Heart right ventricle (tissue), 16 donors: ENCODE results near the gene FITM2. TPM values are rescaled to one million over a fixed set of nuclear protein-coding genes. Genes with fewer than 3 reads are reported as not detected.
"Not testable (repeated sequence)": the region's sequence is repeated elsewhere in the genome, so short reads cannot be mapped to it uniquely, and the experiment has no call there.

Source experiments
- ATAC-seq, 8 donors: fragments of 200-7000 bp; cut with Tn5 transposase; one replicate each; pipeline ENCODE4 v1.9.1; 2020; ENCODE audit warnings: mild to moderate bottlenecking in 8 of 8, moderate library complexity in 8 of 8, moderate number of reproducible peaks in 1 of 8
- DNase-seq, 2 donors: peaks; one replicate each; pipeline ENCODE4 v3.0.0-alpha.2; 2020
- H3K27ac ChIP-seq, 10 donors: fragments of 200-600 bp; sonication (generic) in 2 of 10; one replicate each; pipeline versions ENCODE4 v1.5.0 to v1.8.0; 2020 to 2022; ENCODE audit warnings: mild to moderate bottlenecking in 3 of 10
- H3K27me3 ChIP-seq, 7 donors: fragments of 200-600 bp; one replicate each; pipeline ENCODE4 v1.8.0; 2021 to 2022; ENCODE audit warnings: mild to moderate bottlenecking in 2 of 7
- H3K36me3 ChIP-seq, 9 donors: fragments of 200-600 bp; sonication (generic) in 1 of 9; one replicate each; pipeline versions ENCODE4 v1.5.0 to v1.8.0; 2020 to 2022; ENCODE audit warnings: mild to moderate bottlenecking in 2 of 9
- H3K4me1 ChIP-seq, 9 donors: fragments of 200-600 bp; sonication (generic) in 1 of 9; one replicate each; pipeline versions ENCODE4 v1.5.0 to v1.8.0; 2020 to 2022; ENCODE audit warnings: mild to moderate bottlenecking in 4 of 9
- H3K4me3 ChIP-seq, 10 donors: fragments of 200-600 bp; sonication (generic) in 2 of 10; one replicate each; pipeline versions ENCODE4 v1.5.0 to v1.8.0; 2020 to 2022; ENCODE audit warnings: mild to moderate bottlenecking in 7 of 10, moderate library complexity in 2 of 10
- H3K9me3 ChIP-seq, 11 donors: fragments of 200-600 bp in 10 of 11; sonication (generic) in 2 of 11; one replicate each; pipeline versions ENCODE4 v1.5.0 to v1.8.0; 2013 to 2022; ENCODE audit warnings: mild to moderate bottlenecking in 2 of 11, control low read depth in 1 of 11, moderate library complexity in 1 of 11
- WGBS, 2 donors: extraction: QIAGEN DNeasy Blood & Tissue Kit; methylation state at CpG; one replicate each; pipeline ENCODE4 v1.1.7; 2013; ENCODE audit warnings: inconsistent platforms in 1 of 2; 5-methylcytosine and 5-hydroxymethylcytosine counted together
- intact Hi-C, 10 donors: fragments of 100-400 bp; cut with DNase I; formaldehyde crosslinking; loops; one replicate each; pipeline versions ENCODE4 v1.11.1 to v1.14.2; 2022
- polyA plus RNA-seq, 2 donors: library from polyadenylated mRNA; stranded (reverse); fragments of 200-250 nt; gene quantifications; one replicate each; pipeline ENCODE4 v1.2.3, GENCODE V29; 2013
- total RNA-seq, 10 donors: library from RNA; stranded (reverse); fragmentation: NEBNext Ultra II Directional in 3 of 10; extraction: Animal tissue kit (Norgen Biotek cat#: 25700) in 3 of 10; gene quantifications; one replicate each; pipeline versions ENCODE4 v1.2.1 to v1.2.4, GENCODE V29; 2021 to 2023
- TF ChIP-seq, protein P1 (sequence below), 9 donors: fragments of 200-600 bp; sonication (generic) in 2 of 9; IDR thresholded peaks; one replicate each; pipeline versions ENCODE4 v1.5.0 to v1.8.0; 2021 to 2022; ENCODE audit warnings: antibody characterized with exemption in 9 of 9, mild to moderate bottlenecking in 5 of 9, moderate library complexity in 1 of 9
- donor health status: Arrhythmogenic right ventricular cardiomyopathy.
- donor health status: ischemic (EF 13 %, LVEDD 7.1; RV severe dilation, severe dysfunction).
- donor health status: healthy with polysubstance abuse.
- donor health status: DM: no; HTN: yes; CAD: no.
- donor health status: DM: no; HTN: no; CAD: no.
- donor health status: ischemic (EF 25% LVEDD 6.9; RV normal size, moderate dysfunction).
- donor health status: ischemic (EF 25% LVEDD 5.7; RV mildly dilated, moderate dysfunction).
- donor health status: healthy.
- donor health status: DM: yes; HTN: yes; CAD: no.
- donor health status: Ischemic cardiomyopathy.
- donor health status: ischemic (EF 35%, LVEDD 5.7; RV mildly dilated, moderate dysfunction).
- donor health status: nonischemic (EF 11% LVEDD 7.7; RV severe dilation, severe dysfunction).
- donor health status: DM: yes; HTN: yes; CAD: no.
- donor health status: PGD.
- donor health status: ischemic (EF 29% LVEDD 5.4; RV normal size, mild dysfunction).
- donor health status: nonischemic (EF 23%, LVEDD 6.1; RV moderate dilation, normal function).

Gene FITM2
- total and polyA plus RNA-seq, 12 donors, result 25.2 to 182 (median 135) TPM

DNA sequence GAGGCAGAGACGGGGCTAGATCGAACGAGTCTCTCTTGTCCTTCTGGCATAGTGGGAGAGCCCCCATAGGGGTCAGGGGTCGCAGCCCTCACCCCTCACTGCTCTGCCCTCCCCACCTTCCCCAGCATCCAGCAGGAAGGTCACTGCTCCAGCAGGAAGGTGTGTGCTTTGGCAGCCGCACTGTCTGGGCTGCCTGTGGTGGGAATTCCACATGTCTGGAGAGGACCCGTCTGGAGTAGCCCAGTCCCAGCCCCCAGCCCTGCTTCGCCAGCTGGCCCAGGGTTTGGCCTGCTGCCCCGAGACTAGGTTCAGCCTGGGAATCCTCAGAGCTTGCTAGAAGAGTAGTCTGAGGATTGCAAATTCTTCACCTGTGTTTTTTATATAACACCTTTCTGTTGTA, 23.3 kb upstream of the FITM2 start:
- H3K9me3 ChIP-seq, result no peaks in the 10 kb centered on the region
- intact Hi-C loops, result no loop called here
- ATAC-seq, result peak in 1 of 8 donors; percentile 7

DNA sequence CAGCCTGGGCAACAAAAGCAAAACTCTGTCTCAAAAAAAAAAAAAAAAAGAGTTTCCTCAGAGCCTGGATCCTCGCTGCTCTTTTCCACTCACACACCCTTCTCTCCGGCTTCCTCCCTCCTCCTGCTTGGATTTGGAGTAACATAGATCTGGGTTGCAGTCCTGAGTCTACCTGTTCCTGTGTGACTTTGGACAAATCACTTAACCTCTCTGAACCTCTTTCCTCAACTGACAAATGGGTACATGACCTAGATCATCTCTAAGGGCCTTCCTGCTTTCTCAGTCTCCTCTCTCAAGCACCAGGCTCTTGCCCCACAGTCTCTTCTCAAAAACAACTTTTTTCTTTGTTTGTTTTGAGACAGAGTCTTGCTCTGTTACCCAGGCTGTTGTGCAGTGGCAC, 20.2 kb upstream of the FITM2 start:
- no peaks in the 10 kb centered on the region for H3K9me3 ChIP-seq
- H3K4me3 ChIP-seq, result no peak overlapping the region
- WGBS, 2 donors, result 78 to 88% methylated on average over 2 of the region's 2 CpGs
- intact Hi-C loops, result no loop called here
- ATAC-seq (no peak), DNase-seq (no peak)
- no peak overlapping the region for H3K27ac ChIP-seq
- peaks cover 0 to 38% (median 23%) of the 10 kb centered on the region in 7 donors for H3K27me3 ChIP-seq
- H3K36me3 ChIP-seq, result no peaks in the 10 kb centered on the region
- peaks cover 0 to 8% (median 0%) of the 10 kb centered on the region in 9 donors for H3K4me1 ChIP-seq
- TF ChIP-seq, protein P1, sequence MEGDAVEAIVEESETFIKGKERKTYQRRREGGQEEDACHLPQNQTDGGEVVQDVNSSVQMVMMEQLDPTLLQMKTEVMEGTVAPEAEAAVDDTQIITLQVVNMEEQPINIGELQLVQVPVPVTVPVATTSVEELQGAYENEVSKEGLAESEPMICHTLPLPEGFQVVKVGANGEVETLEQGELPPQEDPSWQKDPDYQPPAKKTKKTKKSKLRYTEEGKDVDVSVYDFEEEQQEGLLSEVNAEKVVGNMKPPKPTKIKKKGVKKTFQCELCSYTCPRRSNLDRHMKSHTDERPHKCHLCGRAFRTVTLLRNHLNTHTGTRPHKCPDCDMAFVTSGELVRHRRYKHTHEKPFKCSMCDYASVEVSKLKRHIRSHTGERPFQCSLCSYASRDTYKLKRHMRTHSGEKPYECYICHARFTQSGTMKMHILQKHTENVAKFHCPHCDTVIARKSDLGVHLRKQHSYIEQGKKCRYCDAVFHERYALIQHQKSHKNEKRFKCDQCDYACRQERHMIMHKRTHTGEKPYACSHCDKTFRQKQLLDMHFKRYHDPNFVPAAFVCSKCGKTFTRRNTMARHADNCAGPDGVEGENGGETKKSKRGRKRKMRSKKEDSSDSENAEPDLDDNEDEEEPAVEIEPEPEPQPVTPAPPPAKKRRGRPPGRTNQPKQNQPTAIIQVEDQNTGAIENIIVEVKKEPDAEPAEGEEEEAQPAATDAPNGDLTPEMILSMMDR (IDR thresholded peaks at IDR 0.05), result no peak

More for the DNA sequence above, 23.3 kb upstream of the FITM2 start:
- DNase-seq, result no peak
- Histone ChIP-seq H3K36me3 (no peaks in the 10 kb centered on the region), H3K4me3 (no peak overlapping the region), H3K27me3 (peaks cover 0 to 37% (median 25%) of the 10 kb centered on the region in 7 donors), H3K27ac (no peak overlapping the region), H3K4me1 (no peaks in the 10 kb centered on the region)
- TF ChIP-seq, protein P1 (IDR thresholded peaks at IDR 0.05), result no peak
- 34 to 55% methylated on average over 8 of the region's 8 CpGs for WGBS, 2 donors

- no peaks in the 10 kb centered on the region for H3K9me3 ChIP-seq
- H3K36me3 ChIP-seq, result no peaks in the 10 kb centered on the region
- no peak overlapping the region for H3K4me3 ChIP-seq
- TF ChIP-seq, protein P1 (IDR thresholded peaks at IDR 0.05), result no peak
- H3K4me1 ChIP-seq, result peaks cover 0 to 8% (median 0%) of the 10 kb centered on the region in 9 donors
- DNase-seq (no peak), ATAC-seq (no peak)
- WGBS, 2 donors, result 82 to 94% methylated on average over 4 of the region's 4 CpGs
- H3K27me3 ChIP-seq, result peaks cover 0 to 27% (median 10%) of the 10 kb centered on the region in 7 donors
- intact Hi-C loops, result no loop called here
- no peak overlapping the region for H3K27ac ChIP-seq
Measured at GRCh38 chr20:44328428-44328827, 17.4 kb upstream of the FITM2 start.

DNA sequence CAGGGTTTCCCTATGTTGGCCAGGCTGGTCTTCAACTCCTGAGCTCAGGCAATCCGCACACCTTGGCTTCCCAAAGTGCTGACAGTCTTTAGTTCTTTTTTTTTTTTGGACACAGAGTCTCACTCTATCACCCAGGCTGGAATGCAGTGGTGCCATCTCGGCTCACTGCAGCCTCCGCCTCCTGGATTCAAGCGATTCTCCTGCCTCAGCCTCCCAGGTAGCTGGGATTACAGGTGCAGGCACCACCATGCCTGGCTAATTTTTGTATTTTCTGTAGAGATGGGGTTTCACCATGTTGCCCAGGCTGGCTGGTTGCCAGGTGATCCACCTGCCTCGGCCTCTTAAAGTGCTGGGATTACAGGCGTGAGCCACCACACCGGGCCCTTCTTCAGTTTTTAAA, 16.7 kb upstream of the FITM2 start:
- 90 to 93% methylated on average over 7 of the region's 7 CpGs for WGBS, 2 donors
- H3K9me3 ChIP-seq, H3K36me3 ChIP-seq, ATAC-seq, intact Hi-C loops, H3K27ac ChIP-seq, DNase-seq, H3K4me3 ChIP-seq, H3K4me1 ChIP-seq: not testable (repeated sequence)
- H3K27me3 ChIP-seq, result peaks cover 0 to 27% (median 10%) of the 10 kb centered on the region in 7 donors

DNA sequence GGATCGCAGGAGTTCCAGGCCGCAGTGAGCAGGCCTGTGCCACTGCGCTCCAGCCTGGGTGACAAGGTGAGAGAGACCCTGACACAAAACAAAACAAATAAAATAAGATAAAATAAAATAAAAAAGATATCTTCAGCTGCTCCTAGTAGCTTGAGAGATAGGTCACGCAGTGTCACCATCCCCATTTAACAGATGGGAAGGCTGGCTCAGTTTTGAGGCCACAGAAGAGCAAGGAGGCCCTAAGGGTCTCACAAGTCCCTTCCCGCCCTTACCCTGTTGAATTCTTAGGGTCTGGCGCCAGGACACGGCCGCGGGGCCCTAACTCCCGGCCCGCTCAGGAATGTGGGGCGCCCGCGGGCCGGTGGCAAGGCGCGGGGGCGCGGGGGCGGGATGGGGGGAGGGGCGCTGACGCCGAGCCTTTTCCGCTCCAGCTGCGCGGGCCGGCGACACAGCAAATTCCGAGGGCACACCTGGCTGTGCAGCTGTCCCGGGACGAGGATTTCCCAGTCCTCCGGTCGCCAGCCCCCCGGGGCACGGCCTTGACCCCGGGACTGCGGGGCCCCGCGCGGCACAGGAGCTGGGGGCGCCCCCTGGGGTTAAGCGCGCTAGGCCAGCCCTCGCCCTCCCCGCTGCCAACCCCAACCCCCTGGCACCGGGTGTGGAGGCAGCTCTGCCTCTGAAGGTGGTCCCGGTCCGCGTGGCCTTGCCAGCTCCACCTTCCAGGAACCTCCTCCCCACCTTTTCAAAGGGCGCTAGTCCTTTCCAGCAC, 15.6 kb upstream of the FITM2 start:
- Histone ChIP-seq H3K27ac (no peak overlapping the region), H3K36me3 (no peaks in the 10 kb centered on the region), H3K4me1 (peaks cover 0 to 8% (median 0%) of the 10 kb centered on the region in 9 donors), H3K27me3 (peaks cover 0 to 27% (median 10%) of the 10 kb centered on the region in 7 donors), H3K9me3 (no peaks in the 10 kb centered on the region), H3K4me3 (peak overlapping the region; percentile 15 to 55 (median 43))
- DNase-seq (no peak), ATAC-seq (peak in 6 of 8 donors; percentile 16 to 57 (median 28))
- TF ChIP-seq, protein P1 (IDR thresholded peaks at IDR 0.05), result peak in 1 of 9 donors; percentile 5
- intact Hi-C loops, result no loop called here
- 13% methylated on average over 49 to 50 of the region's 50 CpGs for WGBS, 2 donors
